DND-41 (cell line): Measurements from ENCODE around the gene IGSF8.

Experiments
- CTCF ChIP-seq: IDR thresholded peaks from 2 replicates; pipeline ENCODE4 v1.5.1; 2012; ENCODE audit warnings: borderline replicate concordance, low read length, moderate library complexity, mild to moderate bottlenecking; ENCODE audit not compliant: poor library complexity, severe bottlenecking; ENCODE audit errors: extremely low read depth
- EZH2 ChIP-seq: IDR thresholded peaks from 3 replicates; pipeline ENCODE4 v1.6.1; 2012; ENCODE audit warnings: borderline replicate concordance, low read depth, mild to moderate bottlenecking, moderate library complexity, low read length, inconsistent platforms; ENCODE audit not compliant: severe bottlenecking

- no peak for TF ChIP-seq CTCF
- no peak for TF ChIP-seq EZH2
Measured at GRCh38 chr1:160148121-160148520, 49.7 kb upstream of the IGSF8 start.
